HepG2 (cell line): ENCODE data around the gene ZFHX3. TPM values are rescaled to one million over a fixed set of nuclear protein-coding genes. Genes with fewer than 3 reads are reported as not detected.

Experiments used
- AHR ChIP-seq: IDR thresholded peaks from 2 replicates; pipeline ENCODE4 v1.6.1; 2018; ENCODE audit warnings: missing genetic modification reagents, missing compliant biosample characterization
- ARID5B ChIP-seq: IDR thresholded peaks from 2 replicates; pipeline ENCODE4 v1.4.0; 2020; ENCODE audit warnings: mild to moderate bottlenecking, missing genetic modification reagents
- ATF7-NPFF ChIP-seq: sonication (generic); formaldehyde crosslinking; IDR thresholded peaks from 2 replicates; pipeline ENCODE4 v1.8.1; 2023; ENCODE audit warnings: mild to moderate bottlenecking, low read depth, missing genetic modification reagents, moderate library complexity
- FOXC1 ChIP-seq: sonication (generic); formaldehyde crosslinking; IDR thresholded peaks from 2 replicates; pipeline ENCODE4 v1.8.0; 2022; ENCODE audit warnings: mild to moderate bottlenecking, missing genetic modification reagents, borderline replicate concordance
- GMEB2 ChIP-seq: IDR thresholded peaks from 2 replicates; pipeline ENCODE4 v1.6.1; 2016; ENCODE audit warnings: missing biosample characterization, missing genetic modification reagents, low read depth
- GTF2F1 ChIP-seq: fragments of 150-350 bp; IDR thresholded peaks from 2 replicates; pipeline ENCODE4 v1.6.1; 2014; ENCODE audit warnings: low read length
- KLF12 ChIP-seq: sonication (generic); formaldehyde crosslinking; IDR thresholded peaks from 2 replicates; pipeline ENCODE4 v1.4.0; 2020; ENCODE audit warnings: missing genetic modification reagents, borderline replicate concordance
- MAF1 ChIP-seq: sonication (generic); formaldehyde crosslinking; IDR thresholded peaks from 2 replicates; pipeline ENCODE4 v1.5.0; 2020; ENCODE audit warnings: missing genetic modification reagents, borderline replicate concordance
- NFE2 ChIP-seq: sonication (generic); formaldehyde crosslinking; IDR thresholded peaks from 2 replicates; pipeline ENCODE4 v1.4.0; 2020; ENCODE audit warnings: missing genetic modification reagents
- NR2F6 ChIP-seq, 2 experiments: IDR thresholded peaks; 2 replicates each; pipeline ENCODE4 v1.6.1; 2016; ENCODE audit warnings: antibody characterized with exemption in 1 of 2, mild to moderate bottlenecking in 1 of 2
- RBM22 ChIP-seq: fragments of 200-400 bp; formaldehyde crosslinking; optimal IDR thresholded peaks from 2 replicates; pipeline ENCODE3; 2017; ENCODE audit warnings: mild to moderate bottlenecking, low read length, moderate library complexity
- RFXANK ChIP-seq: IDR thresholded peaks from 2 replicates; pipeline ENCODE4 v1.6.1; 2016
- ZNF350 ChIP-seq: sonication (generic); formaldehyde crosslinking; IDR thresholded peaks from 2 replicates; pipeline ENCODE4 v1.4.0; 2020; ENCODE audit warnings: mild to moderate bottlenecking, low read depth, missing genetic modification reagents, borderline replicate concordance
- polyA plus RNA-seq, 8 experiments: library from polyadenylated mRNA; depleted of rRNA in 3 of 8; stranded (reverse) in 7 of 8; unstranded in 1 of 8; fragments of >200 nt; fragmentation: Illumina TruSeq in 4 of 8; extraction: Trizol in 4 of 8; gene quantifications; 2 replicates each; pipeline versions ENCODE4 v1.2.1 to v1.2.3, GENCODE V29; 2011 to 2016; ENCODE audit warnings: low read depth in 4 of 8, missing spikeins in 1 of 8, mixed read lengths in 1 of 8; ENCODE audit not compliant: insufficient read depth in 1 of 8
- total RNA-seq, 5 experiments: library from RNA; depleted of rRNA; stranded (reverse); fragments of >200 nt; fragmentation: Illumina TruSeq; extraction: Trizol; gene quantifications; 2 replicates each; pipeline ENCODE4 v1.2.3, GENCODE V29; 2016; ENCODE audit warnings: low read depth in 1 of 5
- TF ChIP-seq, protein P1 (sequence below): fragments of 450-650 bp; IDR thresholded peaks from 2 replicates; pipeline ENCODE4 v1.6.1; 2017; ENCODE audit warnings: mild to moderate bottlenecking
- TF ChIP-seq, protein P2 (sequence below): sonication (generic); formaldehyde crosslinking; IDR thresholded peaks from 2 replicates; pipeline ENCODE4 v1.4.0; 2020; ENCODE audit warnings: missing genetic modification reagents, borderline replicate concordance
- TF ChIP-seq, protein P3 (sequence below): sonication (generic); formaldehyde crosslinking; IDR thresholded peaks from 2 replicates; pipeline ENCODE4 v1.4.0; 2020; ENCODE audit warnings: missing genetic modification reagents

The ZFHX3 gene
- total and polyA plus RNA-seq, 2 of the 13 experiments (the other 11 are each of a cell fraction or from before 2014, with no cell fraction given): 5.0 to 6.0 TPM

- TF ChIP-seq FOXC1 (no peak), GMEB2 (CRISPR knock-in tag) (no peak), ARID5B (CRISPR knock-in tag) (peak; percentile 55), KLF12 (CRISPR knock-in tag) (no peak), ATF7-NPFF (CRISPR knock-in tag) (no peak), RBM22 (peak; percentile 44), MAF1 (CRISPR knock-in tag) (no peak), GTF2F1 (no peak), NFE2 (CRISPR knock-in tag) (no peak), NR2F6 (IDR thresholded peaks at IDR 0.05) (no peak), NR2F6 (CRISPR knock-in tag; IDR thresholded peaks at IDR 0.05) (0 out of 2 replicates have a peak, but pooled peaks have one; percentile 15), RFXANK (CRISPR knock-in tag) (no peak), AHR (CRISPR knock-in tag) (no peak), ZNF350 (CRISPR knock-in tag) (no peak)
- TF ChIP-seq, protein P1, sequence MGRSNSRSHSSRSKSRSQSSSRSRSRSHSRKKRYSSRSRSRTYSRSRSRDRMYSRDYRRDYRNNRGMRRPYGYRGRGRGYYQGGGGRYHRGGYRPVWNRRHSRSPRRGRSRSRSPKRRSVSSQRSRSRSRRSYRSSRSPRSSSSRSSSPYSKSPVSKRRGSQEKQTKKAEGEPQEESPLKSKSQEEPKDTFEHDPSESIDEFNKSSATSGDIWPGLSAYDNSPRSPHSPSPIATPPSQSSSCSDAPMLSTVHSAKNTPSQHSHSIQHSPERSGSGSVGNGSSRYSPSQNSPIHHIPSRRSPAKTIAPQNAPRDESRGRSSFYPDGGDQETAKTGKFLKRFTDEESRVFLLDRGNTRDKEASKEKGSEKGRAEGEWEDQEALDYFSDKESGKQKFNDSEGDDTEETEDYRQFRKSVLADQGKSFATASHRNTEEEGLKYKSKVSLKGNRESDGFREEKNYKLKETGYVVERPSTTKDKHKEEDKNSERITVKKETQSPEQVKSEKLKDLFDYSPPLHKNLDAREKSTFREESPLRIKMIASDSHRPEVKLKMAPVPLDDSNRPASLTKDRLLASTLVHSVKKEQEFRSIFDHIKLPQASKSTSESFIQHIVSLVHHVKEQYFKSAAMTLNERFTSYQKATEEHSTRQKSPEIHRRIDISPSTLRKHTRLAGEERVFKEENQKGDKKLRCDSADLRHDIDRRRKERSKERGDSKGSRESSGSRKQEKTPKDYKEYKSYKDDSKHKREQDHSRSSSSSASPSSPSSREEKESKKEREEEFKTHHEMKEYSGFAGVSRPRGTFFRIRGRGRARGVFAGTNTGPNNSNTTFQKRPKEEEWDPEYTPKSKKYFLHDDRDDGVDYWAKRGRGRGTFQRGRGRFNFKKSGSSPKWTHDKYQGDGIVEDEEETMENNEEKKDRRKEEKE: no peak
- TF ChIP-seq, protein P2, sequence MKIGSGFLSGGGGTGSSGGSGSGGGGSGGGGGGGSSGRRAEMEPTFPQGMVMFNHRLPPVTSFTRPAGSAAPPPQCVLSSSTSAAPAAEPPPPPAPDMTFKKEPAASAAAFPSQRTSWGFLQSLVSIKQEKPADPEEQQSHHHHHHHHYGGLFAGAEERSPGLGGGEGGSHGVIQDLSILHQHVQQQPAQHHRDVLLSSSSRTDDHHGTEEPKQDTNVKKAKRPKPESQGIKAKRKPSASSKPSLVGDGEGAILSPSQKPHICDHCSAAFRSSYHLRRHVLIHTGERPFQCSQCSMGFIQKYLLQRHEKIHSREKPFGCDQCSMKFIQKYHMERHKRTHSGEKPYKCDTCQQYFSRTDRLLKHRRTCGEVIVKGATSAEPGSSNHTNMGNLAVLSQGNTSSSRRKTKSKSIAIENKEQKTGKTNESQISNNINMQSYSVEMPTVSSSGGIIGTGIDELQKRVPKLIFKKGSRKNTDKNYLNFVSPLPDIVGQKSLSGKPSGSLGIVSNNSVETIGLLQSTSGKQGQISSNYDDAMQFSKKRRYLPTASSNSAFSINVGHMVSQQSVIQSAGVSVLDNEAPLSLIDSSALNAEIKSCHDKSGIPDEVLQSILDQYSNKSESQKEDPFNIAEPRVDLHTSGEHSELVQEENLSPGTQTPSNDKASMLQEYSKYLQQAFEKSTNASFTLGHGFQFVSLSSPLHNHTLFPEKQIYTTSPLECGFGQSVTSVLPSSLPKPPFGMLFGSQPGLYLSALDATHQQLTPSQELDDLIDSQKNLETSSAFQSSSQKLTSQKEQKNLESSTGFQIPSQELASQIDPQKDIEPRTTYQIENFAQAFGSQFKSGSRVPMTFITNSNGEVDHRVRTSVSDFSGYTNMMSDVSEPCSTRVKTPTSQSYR (CRISPR knock-in tag): no peak
- TF ChIP-seq, protein P3, sequence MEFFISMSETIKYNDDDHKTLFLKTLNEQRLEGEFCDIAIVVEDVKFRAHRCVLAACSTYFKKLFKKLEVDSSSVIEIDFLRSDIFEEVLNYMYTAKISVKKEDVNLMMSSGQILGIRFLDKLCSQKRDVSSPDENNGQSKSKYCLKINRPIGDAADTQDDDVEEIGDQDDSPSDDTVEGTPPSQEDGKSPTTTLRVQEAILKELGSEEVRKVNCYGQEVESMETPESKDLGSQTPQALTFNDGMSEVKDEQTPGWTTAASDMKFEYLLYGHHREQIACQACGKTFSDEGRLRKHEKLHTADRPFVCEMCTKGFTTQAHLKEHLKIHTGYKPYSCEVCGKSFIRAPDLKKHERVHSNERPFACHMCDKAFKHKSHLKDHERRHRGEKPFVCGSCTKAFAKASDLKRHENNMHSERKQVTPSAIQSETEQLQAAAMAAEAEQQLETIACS: no peak
These were observed 264.1 kb downstream of the ZFHX3 start (continued) for GRCh38 chr16:72783716-72784318.
